Activated naive CD8-positive, alpha-beta T cell treated with anti-CD3 and anti-CD28 coated beads, Interleukin-2, amount 10 ng/mL, durations not matched to agents 7 days and 5 days (primary cell): ENCODE results near the gene TSPAN1. TPM values are rescaled to one million over a fixed set of nuclear protein-coding genes. Genes with fewer than 3 reads are reported as not detected.

Source experiments
- ATAC-seq: fragments of 150-1000 bp; cut with Tn5 transposase; one replicate; pipeline ENCODE4 v1.10.0; 2021; ENCODE audit warnings: low read depth, moderate library complexity
- POLR2A ChIA-PET: fragments of 350-600 bp; sonication (Branson Sonifier 250); formaldehyde crosslinking; loops from one replicate; lab custom pipeline; 2021; ENCODE audit warnings: antibody characterized with exemption; lab: Charles Lee
- DNase-seq: peaks from one replicate; pipeline ENCODE4 v3.0.0; 2021
- H3K27ac Mint-ChIP-seq: one replicate; pipeline ENCODE4 v1.8.0; 2022; ENCODE audit warnings: mild to moderate bottlenecking, mixed read lengths
- H3K27me3 Mint-ChIP-seq: one replicate; pipeline ENCODE4 v1.8.0; 2022; ENCODE audit warnings: mild to moderate bottlenecking, moderate library complexity, mixed read lengths
- H3K36me3 Mint-ChIP-seq: one replicate; pipeline ENCODE4 v1.8.0; 2021; ENCODE audit warnings: mild to moderate bottlenecking, mixed read lengths
- H3K4me1 Mint-ChIP-seq: one replicate; pipeline ENCODE4 v1.8.0; 2021; ENCODE audit warnings: mixed read lengths
- H3K4me3 Mint-ChIP-seq: one replicate; pipeline ENCODE4 v1.8.0; 2022; ENCODE audit warnings: mild to moderate bottlenecking, moderate library complexity, mixed read lengths
- H3K9me3 Mint-ChIP-seq: one replicate; pipeline ENCODE4 v1.8.0; 2021; ENCODE audit warnings: mixed read lengths
- total RNA-seq, 2 experiments: library from RNA; stranded (reverse); gene quantifications; one replicate each; pipeline ENCODE4 v1.2.3, GENCODE V29; 2021

The TSPAN1 gene
- not detected for total RNA-seq

DNA sequence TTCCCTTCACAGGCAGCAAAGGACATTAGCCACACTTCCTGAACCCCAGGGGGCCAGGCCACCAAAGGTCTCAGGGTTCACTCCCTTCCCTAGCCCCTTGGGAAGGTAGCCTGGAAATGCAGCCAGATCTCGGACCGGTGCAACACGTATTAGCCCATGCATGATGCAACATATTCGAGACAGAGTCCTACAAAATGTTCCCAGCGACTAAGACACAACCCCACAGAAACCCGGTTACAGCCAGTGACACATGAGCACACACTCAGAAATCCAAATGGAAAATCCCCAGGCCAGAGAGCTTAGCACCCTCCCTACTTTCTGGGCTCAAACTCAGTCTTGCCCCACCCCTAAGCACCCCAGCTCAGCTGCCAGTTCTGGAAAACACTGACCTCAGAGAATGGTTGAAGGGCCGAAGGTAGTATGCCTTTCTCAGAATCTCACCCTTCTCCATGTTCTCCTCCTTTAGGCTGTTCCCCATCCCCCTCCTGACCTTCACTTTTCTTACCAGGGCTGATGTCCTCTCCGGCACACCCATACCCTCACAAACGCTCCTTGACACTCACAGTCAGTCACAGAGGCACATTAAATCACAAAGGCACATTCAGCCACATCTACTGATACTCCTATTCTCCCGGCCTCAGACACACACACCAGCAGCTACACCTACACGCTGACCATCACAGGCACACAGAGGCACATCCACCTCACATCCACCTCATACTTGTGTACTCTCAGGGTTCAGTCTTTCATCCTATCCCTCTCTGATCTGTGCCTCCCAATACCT is at the start of gene TSPAN1:
Gene TSPAN1, plus strand, starts transcription at position 640 of the 784 bp plus-strand sequence. CDS start 6,021 bp downstream, outside the sequence.
- H3K4me1 Mint-ChIP-seq, result peaks cover 2% of the 10 kb centered on the region
- POLR2A ChIA-PET, result no interaction called here
- H3K36me3 Mint-ChIP-seq, result no peaks in the 10 kb centered on the region
- DNase-seq, result no peak
- H3K4me3 Mint-ChIP-seq, result no peak within 1 kb of the TSS
- no peak for ATAC-seq
- H3K27me3 Mint-ChIP-seq, result no peaks in the 10 kb centered on the region
- no peaks in the 10 kb centered on the region for H3K9me3 Mint-ChIP-seq
- no peak within 1 kb of the TSS for H3K27ac Mint-ChIP-seq

- Mint-ChIP-seq H3K4me1 (peaks cover 11% of the 10 kb centered on the region), H3K27ac (no peak overlapping the region)
- POLR2A ChIA-PET, result interaction anchor here (0.6 kb wide), 1 partner anchor 12 kb away, joined by 3 read pairs; no protein-coding TSS in a partner anchor
Observed at GRCh38 chr1:46128344-46128743, 46.5 kb upstream of the TSPAN1 start.

DNA sequence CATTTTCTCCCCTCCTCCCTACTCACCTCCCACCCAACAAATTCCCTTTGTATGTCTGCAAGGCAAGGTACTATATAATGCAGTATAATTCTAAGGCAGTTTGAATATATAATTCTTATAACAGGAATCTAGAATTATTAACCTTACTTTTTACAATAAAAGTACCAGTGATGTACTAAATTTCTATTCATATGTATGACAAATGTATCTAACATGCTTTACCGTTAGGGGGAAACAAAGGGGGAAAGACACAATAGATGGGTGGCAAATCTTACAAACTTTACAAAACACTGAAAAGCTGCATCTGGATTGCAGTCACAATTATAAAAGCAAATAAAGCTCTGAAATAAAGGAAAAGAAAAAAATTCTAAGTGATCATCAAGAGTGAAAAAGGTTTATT is 44.8 kb upstream of the TSPAN1 start:
- no peaks in the 10 kb centered on the region for H3K36me3 Mint-ChIP-seq
- DNase-seq (no peak), ATAC-seq (no peak)
- H3K4me1 Mint-ChIP-seq, result peaks cover 16% of the 10 kb centered on the region
- peaks cover 55% of the 10 kb centered on the region for H3K27me3 Mint-ChIP-seq
- no peak overlapping the region for H3K4me3 Mint-ChIP-seq
- H3K9me3 Mint-ChIP-seq, result no peaks in the 10 kb centered on the region
- POLR2A ChIA-PET, result no interaction called here
- H3K27ac Mint-ChIP-seq, result no peak overlapping the region

More at GRCh38 chr1:46128344-46128743, 46.5 kb upstream of the TSPAN1 start:
- DNase-seq (no peak), ATAC-seq (no peak)
- Mint-ChIP-seq H3K9me3 (no peaks in the 10 kb centered on the region), H3K27me3 (peaks cover 43% of the 10 kb centered on the region), H3K36me3 (no peaks in the 10 kb centered on the region), H3K4me3 (no peak overlapping the region)

DNA sequence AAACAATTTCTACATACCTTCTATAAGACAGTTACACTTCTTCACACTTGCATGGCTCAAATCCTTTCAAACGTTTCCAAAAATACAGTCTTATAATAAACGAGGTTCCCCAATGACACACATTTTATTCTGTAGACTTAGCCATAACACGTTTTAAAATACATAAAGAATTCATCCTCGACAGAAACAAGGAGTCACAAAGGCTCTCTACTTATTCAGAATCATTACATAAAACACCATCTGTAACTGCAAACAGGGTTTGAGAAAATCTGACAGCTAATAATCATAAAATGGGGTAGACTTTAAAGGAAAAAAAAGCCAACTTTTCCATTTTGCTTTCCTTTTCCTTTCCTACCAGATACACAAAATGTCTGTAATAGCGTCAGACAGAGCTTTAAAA is 44.3 kb upstream of the TSPAN1 start:
- H3K36me3 Mint-ChIP-seq, result no peaks in the 10 kb centered on the region
- H3K4me3 Mint-ChIP-seq, result no peak overlapping the region

GRCh38 chr1:46131093-46131492 is 43.8 kb upstream of the TSPAN1 start:
- Mint-ChIP-seq H3K9me3 (no peaks in the 10 kb centered on the region), H3K4me1 (peaks cover 16% of the 10 kb centered on the region), H3K4me3 (peak overlapping the region; percentile 67), H3K27ac (no peak overlapping the region), H3K36me3 (no peaks in the 10 kb centered on the region), H3K27me3 (peaks cover 63% of the 10 kb centered on the region)
- POLR2A ChIA-PET, result no interaction called here
- ATAC-seq, result no peak
- no peak for DNase-seq

More for the DNA sequence above, 44.3 kb upstream of the TSPAN1 start:
- no peak overlapping the region for H3K27ac Mint-ChIP-seq
- POLR2A ChIA-PET, result no interaction called here
- H3K4me1 Mint-ChIP-seq, result peaks cover 16% of the 10 kb centered on the region
- H3K9me3 Mint-ChIP-seq, result no peaks in the 10 kb centered on the region
- ATAC-seq (no peak), DNase-seq (no peak)
- peaks cover 58% of the 10 kb centered on the region for H3K27me3 Mint-ChIP-seq

GRCh38 chr1:46131712-46132528 is 43.0 kb upstream of the TSPAN1 start:
- Mint-ChIP-seq H3K4me1 (peaks cover 16% of the 10 kb centered on the region), H3K4me3 (peak overlapping the region; percentile 92), H3K27ac (peak overlapping the region; percentile 48), H3K36me3 (no peaks in the 10 kb centered on the region), H3K27me3 (peaks cover 70% of the 10 kb centered on the region), H3K9me3 (no peaks in the 10 kb centered on the region)
- ATAC-seq, result no peak
- POLR2A ChIA-PET, result interaction anchor here (1.0 to 1.8 kb wide), 3 partner anchors 9 to 140 kb away, joined by 3 to 8 read pairs (median 3); no protein-coding TSS in a partner anchor
- DNase-seq, result peak; percentile 32

DNA sequence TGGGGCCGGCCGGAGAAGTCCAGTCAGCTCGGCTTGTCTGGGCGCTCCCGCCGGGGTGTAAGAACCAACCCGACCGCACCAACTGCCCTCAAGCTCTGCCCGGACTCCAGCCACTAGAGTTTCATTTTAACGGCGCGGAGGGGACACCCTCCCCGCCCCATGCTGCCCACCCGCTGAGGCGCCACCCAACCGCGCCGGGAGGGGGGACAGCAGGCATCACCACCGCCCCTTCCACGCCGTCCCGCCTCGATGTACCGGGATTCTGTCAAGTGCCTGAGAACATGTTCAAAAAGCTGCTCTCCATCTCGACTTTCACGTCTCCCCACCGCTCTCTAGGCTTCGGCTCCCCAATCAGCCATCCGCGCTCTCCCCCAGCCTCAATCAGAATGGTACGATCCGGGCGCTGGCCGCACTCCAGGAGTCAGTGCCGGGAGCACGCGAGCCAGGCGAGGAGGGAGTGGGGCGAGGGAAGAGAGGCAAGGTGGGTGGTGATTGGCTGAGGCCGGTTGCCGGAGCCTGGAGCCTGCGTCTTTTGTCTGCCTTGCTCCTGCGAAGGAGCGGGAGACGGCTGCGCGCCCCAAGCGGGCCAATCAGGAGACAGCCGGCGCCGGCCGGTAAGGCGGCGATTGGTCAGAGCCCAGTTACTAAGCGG is 42.2 kb upstream of the TSPAN1 start, which contains the start of gene PIK3R3:
Gene PIK3R3, minus strand, starts transcription at position 101 of the 652 bp plus-strand sequence. CDS start 677 bp downstream, outside the sequence.
- ATAC-seq (peak; percentile 96), DNase-seq (peak; percentile 85)
- Mint-ChIP-seq H3K27me3 (peaks cover 69% of the 10 kb centered on the region), H3K4me1 (peaks cover 16% of the 10 kb centered on the region), H3K27ac (peak within 1 kb of the TSS; percentile 89), H3K4me3 (peak within 1 kb of the TSS; percentile 92), H3K36me3 (no peaks in the 10 kb centered on the region), H3K9me3 (no peaks in the 10 kb centered on the region)
- POLR2A ChIA-PET, result interaction anchor here (1.0 to 1.8 kb wide), 3 partner anchors 9 to 139 kb away, joined by 3 to 8 read pairs (median 3); no protein-coding TSS in a partner anchor

DNA sequence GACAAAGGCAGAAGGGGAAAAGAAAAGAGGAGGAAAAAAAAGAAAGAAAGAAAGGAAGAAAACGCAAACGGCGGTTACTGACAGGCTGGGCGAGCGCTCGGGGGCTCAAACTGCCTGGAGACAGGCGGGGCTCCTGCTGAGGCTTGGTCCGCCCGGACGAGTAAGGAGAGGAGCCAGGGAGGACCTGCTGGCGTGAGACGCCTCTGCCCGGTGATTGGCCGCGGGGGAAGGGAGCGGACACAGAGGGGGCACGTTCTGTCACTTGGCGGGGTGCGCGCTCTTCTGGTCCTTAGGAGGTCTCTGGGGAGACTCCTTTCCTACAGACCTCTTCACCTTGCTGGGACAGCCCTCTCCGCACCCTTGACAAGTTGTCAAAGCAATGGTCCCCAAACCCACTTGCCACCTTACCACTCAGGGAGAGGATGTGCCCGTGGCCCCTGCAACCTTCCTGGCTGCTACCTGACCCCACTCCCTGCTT is 41.7 kb upstream of the TSPAN1 start:
- peak overlapping the region; percentile 92 for H3K4me3 Mint-ChIP-seq
- H3K27ac Mint-ChIP-seq, result peak overlapping the region; percentile 89
- no peaks in the 10 kb centered on the region for H3K9me3 Mint-ChIP-seq
- H3K4me1 Mint-ChIP-seq, result peaks cover 16% of the 10 kb centered on the region
- ATAC-seq (peak; percentile 66), DNase-seq (no peak)
- no peaks in the 10 kb centered on the region for H3K36me3 Mint-ChIP-seq
- POLR2A ChIA-PET, result interaction anchor here (1.8 kb wide), 1 partner anchor 34 kb away, joined by 8 read pairs; no protein-coding TSS in a partner anchor
- H3K27me3 Mint-ChIP-seq, result peaks cover 64% of the 10 kb centered on the region

- peaks cover 66% of the 10 kb centered on the region for H3K27me3 Mint-ChIP-seq
- POLR2A ChIA-PET, result no interaction called here
- peaks cover 16% of the 10 kb centered on the region for H3K4me1 Mint-ChIP-seq
- DNase-seq (no peak), ATAC-seq (no peak)
- H3K27ac Mint-ChIP-seq, result peak overlapping the region; percentile 89
- H3K4me3 Mint-ChIP-seq, result peak overlapping the region; percentile 92
- H3K9me3 Mint-ChIP-seq, result no peaks in the 10 kb centered on the region
- H3K36me3 Mint-ChIP-seq, result no peaks in the 10 kb centered on the region
Observed at GRCh38 chr1:46133781-46134350, 41.0 kb upstream of the TSPAN1 start.

- peaks cover 16% of the 10 kb centered on the region for H3K4me1 Mint-ChIP-seq
- no peak overlapping the region for H3K4me3 Mint-ChIP-seq
- peaks cover 65% of the 10 kb centered on the region for H3K27me3 Mint-ChIP-seq
- H3K27ac Mint-ChIP-seq, result no peak overlapping the region
- no peaks in the 10 kb centered on the region for H3K36me3 Mint-ChIP-seq
- no peaks in the 10 kb centered on the region for H3K9me3 Mint-ChIP-seq
- no peak for ATAC-seq
- no peak for DNase-seq
- POLR2A ChIA-PET, result no interaction called here
Observed at GRCh38 chr1:46134660-46135331, 40.1 kb upstream of the TSPAN1 start.

GRCh38 chr1:46136711-46137110 is 38.2 kb upstream of the TSPAN1 start:
- no peaks in the 10 kb centered on the region for H3K9me3 Mint-ChIP-seq
- H3K27ac Mint-ChIP-seq, result no peak overlapping the region
- H3K27me3 Mint-ChIP-seq, result peaks cover 47% of the 10 kb centered on the region
- no peak overlapping the region for H3K4me3 Mint-ChIP-seq
- DNase-seq (no peak), ATAC-seq (no peak)
- POLR2A ChIA-PET, result no interaction called here
- H3K4me1 Mint-ChIP-seq, result peaks cover 9% of the 10 kb centered on the region
- H3K36me3 Mint-ChIP-seq, result no peaks in the 10 kb centered on the region

DNA sequence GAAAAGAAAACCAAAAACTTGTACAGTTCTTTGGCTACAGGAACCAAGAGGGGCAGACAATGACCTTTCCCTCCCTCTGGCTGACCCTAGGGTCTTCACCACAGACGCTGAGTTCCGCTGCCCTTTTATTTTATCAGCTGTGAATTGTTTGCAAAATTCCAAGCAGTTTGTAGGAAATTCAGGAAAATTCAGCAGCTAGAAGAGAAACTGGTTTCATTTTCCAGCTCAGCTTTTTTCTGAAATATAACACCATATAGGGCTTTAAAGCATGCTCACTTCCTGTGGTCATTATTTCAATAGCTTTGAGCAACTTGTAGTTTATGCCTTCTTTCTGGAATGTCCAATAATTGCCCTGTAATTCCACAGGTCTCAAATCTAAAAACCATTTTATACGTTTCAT is 37.0 kb upstream of the TSPAN1 start:
- H3K27me3 Mint-ChIP-seq, result peaks cover 42% of the 10 kb centered on the region
- no peak overlapping the region for H3K27ac Mint-ChIP-seq
- DNase-seq (no peak), ATAC-seq (no peak)
- peaks cover 6% of the 10 kb centered on the region for H3K4me1 Mint-ChIP-seq
- POLR2A ChIA-PET, result no interaction called here
- H3K4me3 Mint-ChIP-seq, result no peak overlapping the region
- no peaks in the 10 kb centered on the region for H3K9me3 Mint-ChIP-seq
- H3K36me3 Mint-ChIP-seq, result no peaks in the 10 kb centered on the region
